Suprapubic skin (tissue), 4 donors: ENCODE measurements around the gene GSDME.

Experiments
- EP300 ChIP-seq: sonication (generic); formaldehyde crosslinking; IDR thresholded peaks from one replicate; pipeline ENCODE4 v1.6.1; 2017; ENCODE audit warnings: antibody characterized with exemption
- POLR2A ChIP-seq, 2 donors: fragments of 450-650 bp; IDR thresholded peaks; one replicate each; pipeline ENCODE4 v1.6.1; 2017; ENCODE audit warnings: antibody characterized with exemption in 2 of 2, mild to moderate bottlenecking in 2 of 2, moderate library complexity in 2 of 2
- POLR2AphosphoS5 ChIP-seq, 3 donors: sonication (generic); formaldehyde crosslinking; IDR thresholded peaks; one replicate each; pipeline ENCODE4 v1.6.1; 2017; ENCODE audit warnings: antibody characterized with exemption in 3 of 3
- TF ChIP-seq, protein P1 (sequence below), 2 donors: fragments of 200-600 bp in 1 of 2; fragments of 450-650 bp in 1 of 2; sonication (generic) in 1 of 2; IDR thresholded peaks; one replicate each; pipeline ENCODE4 v1.5.1; 2016 to 2019; ENCODE audit warnings: antibody characterized with exemption in 2 of 2, mild to moderate bottlenecking in 1 of 2, moderate library complexity in 1 of 2

DNA sequence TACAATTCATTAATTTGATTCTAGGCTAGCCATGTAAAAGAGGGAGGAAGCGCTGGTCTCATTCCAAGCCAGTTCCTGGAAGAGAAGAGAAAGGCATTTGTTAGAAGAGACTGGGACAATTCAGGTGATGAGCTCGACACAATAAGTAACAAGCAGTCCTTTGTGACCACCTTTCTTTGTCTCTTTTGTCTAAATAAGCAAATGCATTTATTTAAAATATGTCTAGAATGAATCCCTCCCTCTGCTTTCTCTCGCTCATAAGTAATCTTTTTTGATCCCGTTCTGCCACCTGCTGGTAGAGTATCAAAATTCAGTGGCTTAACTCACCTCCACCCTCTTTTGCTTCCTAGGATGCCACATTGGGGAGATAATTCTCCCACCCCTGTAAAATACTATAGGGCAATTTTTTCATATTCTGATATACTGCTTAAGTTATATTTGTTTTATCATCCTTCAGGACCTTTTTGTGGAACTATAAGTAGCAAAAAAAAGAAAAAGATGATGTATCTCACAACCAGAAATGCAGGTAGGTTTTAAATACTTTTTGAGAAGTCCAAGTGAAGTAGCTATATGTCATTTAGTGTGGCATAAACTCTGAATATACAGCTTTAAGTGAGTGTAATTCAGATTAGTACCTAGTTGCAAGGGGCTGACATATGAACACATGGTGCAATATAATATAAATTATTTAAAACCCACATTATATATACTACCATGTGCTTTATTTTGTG lies 91.5 kb downstream of the GSDME start:
- TF ChIP-seq, protein P1, sequence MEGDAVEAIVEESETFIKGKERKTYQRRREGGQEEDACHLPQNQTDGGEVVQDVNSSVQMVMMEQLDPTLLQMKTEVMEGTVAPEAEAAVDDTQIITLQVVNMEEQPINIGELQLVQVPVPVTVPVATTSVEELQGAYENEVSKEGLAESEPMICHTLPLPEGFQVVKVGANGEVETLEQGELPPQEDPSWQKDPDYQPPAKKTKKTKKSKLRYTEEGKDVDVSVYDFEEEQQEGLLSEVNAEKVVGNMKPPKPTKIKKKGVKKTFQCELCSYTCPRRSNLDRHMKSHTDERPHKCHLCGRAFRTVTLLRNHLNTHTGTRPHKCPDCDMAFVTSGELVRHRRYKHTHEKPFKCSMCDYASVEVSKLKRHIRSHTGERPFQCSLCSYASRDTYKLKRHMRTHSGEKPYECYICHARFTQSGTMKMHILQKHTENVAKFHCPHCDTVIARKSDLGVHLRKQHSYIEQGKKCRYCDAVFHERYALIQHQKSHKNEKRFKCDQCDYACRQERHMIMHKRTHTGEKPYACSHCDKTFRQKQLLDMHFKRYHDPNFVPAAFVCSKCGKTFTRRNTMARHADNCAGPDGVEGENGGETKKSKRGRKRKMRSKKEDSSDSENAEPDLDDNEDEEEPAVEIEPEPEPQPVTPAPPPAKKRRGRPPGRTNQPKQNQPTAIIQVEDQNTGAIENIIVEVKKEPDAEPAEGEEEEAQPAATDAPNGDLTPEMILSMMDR (IDR thresholded peaks at IDR 0.05) = peak; percentile 44 to 59
- TF ChIP-seq POLR2A (IDR thresholded peaks at IDR 0.05) = no peak
- no peak for TF ChIP-seq POLR2AphosphoS5 (IDR thresholded peaks at IDR 0.05)
- no peak for TF ChIP-seq EP300
